NCI-H446 (cell line): ENCODE results near the gene PRICKLE1.

Experiments
- DNase-seq, 2 experiments: peaks; one replicate each; lab custom pipeline; 2025; lab: John Stamatoyannopoulos, UW

The PRICKLE1 gene

GRCh38 chr12:42490261-42490842, 99.2 kb downstream of the PRICKLE1 start:
- no peak for DNase-seq

- no peak for DNase-seq
These were observed 103.1 kb downstream of the PRICKLE1 start for GRCh38 chr12:42486407-42486806.

GRCh38 chr12:42485823-42486222, 103.7 kb downstream of the PRICKLE1 start:
- no peak for DNase-seq

GRCh38 chr12:42484996-42485395, 104.5 kb downstream of the PRICKLE1 start:
- no peak for DNase-seq

GRCh38 chr12:42483521-42483790, 106.1 kb downstream of the PRICKLE1 start:
- DNase-seq: no peak

DNA sequence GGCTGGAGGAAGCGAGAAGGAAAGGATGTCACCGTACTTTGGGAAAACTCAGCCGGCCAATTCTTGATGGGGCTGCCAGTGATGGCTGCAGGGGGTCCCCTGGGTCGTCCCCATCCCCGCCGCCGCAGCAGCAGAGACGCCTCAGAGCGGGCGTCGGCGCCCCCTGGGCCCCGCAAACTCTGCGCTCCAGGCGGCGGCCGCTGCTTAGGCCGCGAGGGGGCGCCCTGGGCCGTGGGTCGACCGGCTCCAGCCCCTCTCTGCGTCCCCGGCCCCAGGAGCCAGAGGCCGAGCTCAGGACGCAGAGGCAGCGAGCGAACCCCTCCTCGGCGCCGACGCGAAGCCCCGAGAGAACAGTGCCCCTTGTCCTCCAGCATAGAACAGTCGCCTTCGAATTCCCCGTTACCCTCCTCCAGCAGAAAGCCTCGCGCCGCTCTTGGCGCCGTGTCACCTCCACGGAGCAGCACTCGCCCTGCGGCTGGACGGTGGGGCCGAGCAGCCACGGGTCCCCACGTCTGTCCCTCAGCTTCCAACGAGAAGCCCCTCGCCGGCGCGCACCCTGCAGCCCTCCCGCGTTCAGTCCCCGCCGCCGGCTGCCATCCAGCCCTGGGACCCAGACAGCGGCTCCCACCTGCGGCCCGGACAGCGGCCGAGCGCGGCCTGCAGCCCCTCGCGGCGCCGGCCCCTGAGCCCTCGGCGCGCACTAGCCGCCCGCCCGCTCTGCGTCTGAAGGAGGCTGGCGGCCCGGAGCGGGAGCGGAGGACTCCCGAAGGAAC, 106.6 kb downstream of the PRICKLE1 start:
- DNase-seq: peak; percentile 8 to 72

DNA sequence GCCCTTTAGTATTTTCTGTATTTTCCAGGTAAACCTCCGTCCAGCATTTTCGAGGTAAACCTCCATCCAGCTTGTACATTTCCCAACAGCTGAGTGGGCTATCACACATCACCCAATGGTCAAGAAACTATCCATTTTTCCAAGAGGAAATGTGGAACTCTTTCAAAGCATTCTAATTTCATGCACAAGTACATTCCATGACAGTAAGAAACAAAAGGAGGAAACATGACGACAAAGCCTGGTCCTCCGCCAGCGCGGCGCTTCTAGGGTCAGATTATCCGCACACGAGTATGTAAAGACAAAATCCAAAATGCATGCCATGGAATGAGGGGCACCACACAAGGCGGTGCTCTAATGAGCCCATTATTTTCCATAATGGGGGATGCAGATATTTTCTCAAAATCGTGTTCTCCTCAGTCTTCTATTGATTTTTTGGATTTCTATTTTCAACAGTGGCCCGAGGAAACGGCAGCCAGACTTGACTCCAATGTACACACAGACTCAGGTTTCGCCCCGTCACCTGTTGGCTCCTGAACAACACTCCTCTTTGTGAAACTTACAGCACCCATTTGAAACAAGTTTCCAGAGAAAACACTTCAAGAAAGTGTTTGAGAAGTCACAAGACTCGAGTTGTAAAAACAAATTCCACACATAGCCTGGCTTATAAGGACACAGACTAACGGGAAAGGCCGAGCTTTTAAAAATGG, 107.4 kb downstream of the PRICKLE1 start:
- no peak for DNase-seq

GRCh38 chr12:42481368-42481767, 108.2 kb downstream of the PRICKLE1 start:
- no peak for DNase-seq

- no peak for DNase-seq
These were observed 111.6 kb downstream of the PRICKLE1 start for GRCh38 chr12:42477941-42478340.

GRCh38 chr12:42475106-42475505, 114.4 kb downstream of the PRICKLE1 start:
- DNase-seq: no peak

GRCh38 chr12:42474391-42474790, 115.2 kb downstream of the PRICKLE1 start:
- no peak for DNase-seq

DNA sequence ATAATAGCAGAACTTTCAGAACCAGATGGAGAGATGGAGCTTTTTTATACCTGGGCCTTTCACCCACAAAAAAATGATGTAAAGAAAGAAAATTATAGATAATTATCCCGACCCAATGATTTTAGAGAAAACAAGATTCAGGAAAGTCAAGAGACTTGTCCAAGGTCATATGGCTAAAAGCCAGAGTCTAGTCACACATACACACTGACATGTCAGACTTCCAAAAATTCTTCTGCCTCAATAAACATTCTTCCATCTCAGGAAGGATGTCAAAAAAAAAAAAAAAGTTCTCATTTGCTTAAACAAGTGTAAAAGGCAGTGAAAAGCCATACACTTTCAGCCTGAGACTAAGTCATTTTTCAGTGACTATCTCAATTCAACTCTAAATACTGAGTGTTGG, 116.0 kb downstream of the PRICKLE1 start:
- DNase-seq: peak in 1 of 2 experiments; percentile 41

DNA sequence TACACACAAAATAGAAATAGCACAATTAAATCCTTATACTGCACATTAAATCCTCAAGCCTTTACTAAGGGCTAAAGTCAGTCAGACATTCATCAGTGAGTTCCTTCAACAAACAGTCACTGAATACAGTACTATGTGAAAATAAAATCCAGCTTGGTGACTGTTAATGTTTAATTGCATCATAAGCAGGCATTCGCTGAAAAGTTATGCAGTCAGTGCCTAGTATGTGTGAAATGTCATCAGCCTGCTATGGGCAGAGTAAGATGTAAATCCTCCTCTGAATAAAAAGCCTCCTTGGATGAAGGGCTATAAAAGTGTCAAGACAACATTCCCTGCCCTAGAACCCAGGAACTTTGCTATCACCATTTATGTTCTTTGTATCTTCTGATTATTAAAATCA, 116.4 kb downstream of the PRICKLE1 start:
- DNase-seq: no peak

DNA sequence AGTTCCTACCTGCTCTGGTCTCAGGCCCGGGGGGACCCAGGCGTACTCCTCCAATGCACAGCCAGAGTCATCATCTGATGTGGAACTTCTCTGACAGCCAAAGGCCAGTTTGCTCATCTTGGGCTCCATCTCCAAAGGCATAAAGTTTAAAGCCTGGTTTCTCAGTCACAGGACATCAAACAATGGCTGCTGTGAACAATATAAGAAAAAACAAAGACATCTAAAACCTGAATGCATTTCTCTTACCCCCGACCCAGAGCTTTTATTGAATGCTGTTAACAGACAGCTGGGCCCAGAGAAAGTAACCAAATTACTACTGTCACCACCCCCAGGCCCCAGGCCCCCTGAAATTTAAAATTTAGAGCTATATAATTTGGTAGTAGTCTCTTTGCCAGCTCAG, 117.2 kb downstream of the PRICKLE1 start:
- no peak for DNase-seq

GRCh38 chr12:42469355-42470175, 120.0 kb downstream of the PRICKLE1 start:
- DNase-seq: no peak

GRCh38 chr12:42468921-42469320, 120.6 kb downstream of the PRICKLE1 start:
- no peak for DNase-seq

- no peak for DNase-seq
These were observed 121.2 kb downstream of the PRICKLE1 start for GRCh38 chr12:42468341-42468821.

DNA sequence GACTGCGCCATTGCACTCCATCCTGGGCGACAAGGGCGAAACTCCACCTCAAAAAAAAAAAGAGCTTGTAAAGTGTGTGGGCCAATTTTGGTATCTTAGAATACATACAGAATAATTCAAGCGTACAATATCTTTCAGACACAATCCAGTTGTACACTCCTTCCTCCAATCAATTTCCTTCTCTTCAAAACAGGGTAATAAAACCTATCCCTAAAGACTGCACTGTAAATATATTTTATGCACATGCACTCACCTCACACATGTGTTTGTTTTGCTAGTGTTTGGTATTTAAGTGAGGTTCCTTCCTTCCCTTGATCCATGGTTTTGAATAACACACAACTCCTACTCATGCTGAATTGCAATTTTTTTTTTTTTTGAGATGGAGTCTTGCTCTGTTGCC, 125.9 kb downstream of the PRICKLE1 start:
- DNase-seq: no peak

- DNase-seq: no peak
These were observed 127.1 kb downstream of the PRICKLE1 start for GRCh38 chr12:42462486-42462885.

DNA sequence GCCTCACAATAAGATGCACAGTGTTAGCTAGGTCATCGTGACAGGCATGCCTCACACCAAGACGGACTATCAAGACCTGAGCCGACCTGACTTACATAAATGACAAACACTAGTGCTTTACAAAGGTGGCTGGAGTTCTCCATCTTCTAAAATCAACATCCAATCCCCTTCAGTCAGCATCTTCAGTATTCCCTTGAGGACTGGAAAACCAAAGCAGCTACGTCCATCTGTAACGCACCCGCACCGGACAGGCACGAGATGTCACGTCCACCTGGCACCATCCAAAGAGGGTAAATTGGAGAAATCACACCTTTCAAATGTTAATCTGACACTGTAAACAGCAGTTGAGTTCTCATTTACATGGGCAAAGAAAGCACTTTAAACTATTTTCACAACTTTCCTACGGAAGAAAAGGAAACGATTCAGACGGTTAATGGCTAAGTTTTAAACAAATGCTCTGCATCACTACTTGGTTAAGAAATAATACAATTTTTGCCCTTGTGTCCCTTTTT, 130.2 kb downstream of the PRICKLE1 start:
- DNase-seq: no peak

- no peak for DNase-seq
These were observed 131.0 kb downstream of the PRICKLE1 start for GRCh38 chr12:42458575-42458974.

- peak in 1 of 2 experiments; percentile 16 for DNase-seq
These were observed 139.3 kb downstream of the PRICKLE1 start for GRCh38 chr12:42450248-42450647.
